Stimulated activated memory B cell treated with anti-CD40 and anti-IgM and Interleukin-4, amounts not matched to agents 10 μg/mL and 1 μg/mL and 100 μg/mL, for 72 hours (primary cell): ENCODE results near the gene FNBP1.

Experiments used
- ATAC-seq: fragments of 150-1000 bp; cut with Tn5 transposase; 2 replicates; pipeline ENCODE4 v1.10.0; 2021
- H3K27ac Mint-ChIP-seq: one replicate; pipeline ENCODE4 v1.8.0; 2022; ENCODE audit warnings: mild to moderate bottlenecking, mixed read lengths
- H3K27me3 Mint-ChIP-seq: one replicate; pipeline ENCODE4 v1.8.0; 2022; ENCODE audit warnings: mixed read lengths
- H3K36me3 Mint-ChIP-seq: one replicate; pipeline ENCODE4 v1.8.0; 2022; ENCODE audit warnings: mixed read lengths
- H3K4me1 Mint-ChIP-seq: one replicate; pipeline ENCODE4 v1.8.0; 2022; ENCODE audit warnings: mixed read lengths
- H3K4me3 Mint-ChIP-seq: one replicate; pipeline ENCODE4 v1.8.0; 2022; ENCODE audit warnings: mild to moderate bottlenecking, moderate library complexity, mixed read lengths
- H3K9me3 Mint-ChIP-seq: one replicate; pipeline ENCODE4 v1.8.0; 2022; ENCODE audit warnings: mixed read lengths

FNBP1 gene

GRCh38 chr9:129886226-129887174 is 156.5 kb downstream of the FNBP1 start:
- H3K4me3 Mint-ChIP-seq: peak overlapping the region; percentile 90
- H3K9me3 Mint-ChIP-seq: peaks cover 3% of the 10 kb centered on the region
- peaks cover 79% of the 10 kb centered on the region for H3K4me1 Mint-ChIP-seq
- ATAC-seq: no peak
- H3K27ac Mint-ChIP-seq: peak overlapping the region; percentile 97
- H3K27me3 Mint-ChIP-seq: no peaks in the 10 kb centered on the region
- H3K36me3 Mint-ChIP-seq: peaks cover 42% of the 10 kb centered on the region

DNA sequence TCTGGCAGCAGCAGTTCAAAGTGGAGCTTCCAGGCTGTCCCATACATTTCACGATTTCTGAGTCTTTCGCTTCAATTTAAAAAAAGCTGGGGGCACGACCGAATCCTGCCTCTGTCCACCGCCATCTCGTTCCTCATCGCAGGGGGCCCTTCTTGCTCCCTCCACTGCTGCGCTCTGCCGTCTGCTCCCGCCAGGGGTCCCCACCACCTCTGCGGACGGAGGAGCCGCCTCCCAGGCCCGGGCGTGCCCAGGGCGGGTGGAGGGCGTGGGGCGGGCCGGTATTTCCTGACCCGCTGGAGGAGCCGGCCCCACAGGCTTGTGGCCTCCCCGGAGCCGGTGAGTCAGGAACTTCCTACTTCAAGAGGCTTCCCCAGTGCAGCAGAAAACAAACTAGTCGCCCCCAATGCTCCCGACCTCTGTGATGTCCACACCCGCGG is 157.3 kb downstream of the FNBP1 start:
- Mint-ChIP-seq H3K9me3 (peaks cover 3% of the 10 kb centered on the region), H3K4me3 (peak overlapping the region; percentile 90), H3K27me3 (no peaks in the 10 kb centered on the region), H3K27ac (peak overlapping the region; percentile 97), H3K4me1 (peaks cover 71% of the 10 kb centered on the region), H3K36me3 (peaks cover 33% of the 10 kb centered on the region)
- peak; percentile 67 for ATAC-seq

DNA sequence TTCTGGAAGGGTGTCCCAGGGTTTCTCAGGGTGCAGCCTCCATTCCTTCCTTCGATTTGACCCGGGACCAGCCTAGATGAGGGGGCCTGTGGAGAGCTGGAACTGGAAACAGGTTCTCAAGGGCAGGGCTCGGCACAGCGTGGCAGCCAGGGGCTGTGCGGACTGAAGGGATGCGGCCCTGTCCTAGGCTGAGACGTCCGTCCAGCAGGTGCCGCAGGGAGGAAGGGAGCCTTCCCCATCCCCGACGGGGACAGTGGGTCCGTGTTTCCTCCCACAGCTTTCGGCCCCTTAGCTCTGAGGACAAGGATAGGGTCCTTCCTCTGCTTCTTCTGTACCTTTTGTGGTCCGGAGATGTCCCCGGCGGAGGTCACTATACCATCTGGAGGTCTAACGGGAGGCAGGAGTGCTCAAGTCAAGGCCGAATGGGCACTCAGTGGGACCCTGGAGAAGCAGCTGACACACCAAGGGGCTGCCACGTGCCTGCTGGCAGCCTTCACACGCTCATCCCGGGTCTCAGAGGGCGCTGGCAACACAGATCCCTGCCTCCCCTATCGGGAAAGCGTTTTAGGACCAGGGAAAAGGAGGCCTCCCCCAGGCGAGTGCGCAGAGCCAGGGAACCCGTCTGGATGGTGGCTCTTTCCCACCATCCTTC is 157.8 kb downstream of the FNBP1 start:
- Mint-ChIP-seq H3K9me3 (peaks cover 3% of the 10 kb centered on the region), H3K36me3 (peaks cover 28% of the 10 kb centered on the region), H3K27ac (peak overlapping the region; percentile 97), H3K4me1 (peaks cover 65% of the 10 kb centered on the region), H3K4me3 (peak overlapping the region; percentile 90), H3K27me3 (no peaks in the 10 kb centered on the region)
- ATAC-seq: no peak

DNA sequence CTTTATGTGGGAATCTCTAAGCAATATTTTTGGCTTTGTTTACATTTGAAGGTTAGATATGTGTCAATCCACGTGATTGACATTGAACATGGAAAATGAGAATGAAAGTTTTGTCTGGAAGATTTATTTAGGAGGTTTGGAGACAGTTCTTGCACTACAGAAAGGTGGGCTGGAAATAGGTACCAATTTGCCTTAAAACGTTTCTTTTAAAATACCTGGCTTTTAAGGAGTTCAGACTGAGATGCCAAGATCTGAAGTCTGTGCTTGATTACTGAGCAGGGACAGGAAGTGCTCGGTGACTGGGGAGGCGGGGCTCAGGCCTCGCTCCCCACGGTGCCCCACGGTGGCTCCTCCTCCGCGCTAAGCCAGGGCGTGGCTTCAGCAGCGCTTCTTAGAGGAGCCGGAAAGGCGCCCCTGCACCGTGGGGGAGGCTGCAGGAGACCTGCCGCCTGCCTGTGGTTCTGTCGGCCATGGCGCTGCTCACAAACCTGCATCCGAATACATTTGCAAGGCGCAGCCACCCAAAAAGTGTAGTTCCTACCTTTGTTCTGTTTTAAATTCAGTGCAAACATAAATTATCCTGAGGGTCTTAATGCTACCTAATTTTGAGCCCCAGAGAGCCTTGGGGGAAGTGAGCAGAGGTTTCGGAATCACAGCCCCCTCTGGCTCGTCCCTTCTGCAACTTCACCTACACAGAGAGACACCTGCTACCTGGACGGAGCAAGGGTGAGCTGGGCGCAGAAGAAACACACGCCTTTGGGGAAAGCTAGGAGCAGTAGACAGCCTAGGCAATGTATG is 158.6 kb downstream of the FNBP1 start:
- Mint-ChIP-seq H3K27ac (peak overlapping the region; percentile 97), H3K27me3 (no peaks in the 10 kb centered on the region), H3K4me1 (peaks cover 58% of the 10 kb centered on the region), H3K4me3 (peak overlapping the region; percentile 90), H3K9me3 (peaks cover under 1% of the 10 kb centered on the region), H3K36me3 (peaks cover 21% of the 10 kb centered on the region)
- peak; percentile 70 for ATAC-seq

- Mint-ChIP-seq H3K27me3 (no peaks in the 10 kb centered on the region), H3K9me3 (no peaks in the 10 kb centered on the region), H3K4me3 (no peak overlapping the region), H3K4me1 (peaks cover 37% of the 10 kb centered on the region), H3K27ac (no peak overlapping the region), H3K36me3 (peaks cover 15% of the 10 kb centered on the region)
- no peak for ATAC-seq
Measured at GRCh38 chr9:129881547-129882324, 161.3 kb downstream of the FNBP1 start.

GRCh38 chr9:129880654-129881546 is 162.1 kb downstream of the FNBP1 start:
- no peaks in the 10 kb centered on the region for H3K27me3 Mint-ChIP-seq
- peak overlapping the region; percentile 48 for H3K27ac Mint-ChIP-seq
- H3K36me3 Mint-ChIP-seq: peaks cover 15% of the 10 kb centered on the region
- no peak overlapping the region for H3K4me3 Mint-ChIP-seq
- H3K4me1 Mint-ChIP-seq: peaks cover 31% of the 10 kb centered on the region
- H3K9me3 Mint-ChIP-seq: no peaks in the 10 kb centered on the region
- no peak for ATAC-seq

DNA sequence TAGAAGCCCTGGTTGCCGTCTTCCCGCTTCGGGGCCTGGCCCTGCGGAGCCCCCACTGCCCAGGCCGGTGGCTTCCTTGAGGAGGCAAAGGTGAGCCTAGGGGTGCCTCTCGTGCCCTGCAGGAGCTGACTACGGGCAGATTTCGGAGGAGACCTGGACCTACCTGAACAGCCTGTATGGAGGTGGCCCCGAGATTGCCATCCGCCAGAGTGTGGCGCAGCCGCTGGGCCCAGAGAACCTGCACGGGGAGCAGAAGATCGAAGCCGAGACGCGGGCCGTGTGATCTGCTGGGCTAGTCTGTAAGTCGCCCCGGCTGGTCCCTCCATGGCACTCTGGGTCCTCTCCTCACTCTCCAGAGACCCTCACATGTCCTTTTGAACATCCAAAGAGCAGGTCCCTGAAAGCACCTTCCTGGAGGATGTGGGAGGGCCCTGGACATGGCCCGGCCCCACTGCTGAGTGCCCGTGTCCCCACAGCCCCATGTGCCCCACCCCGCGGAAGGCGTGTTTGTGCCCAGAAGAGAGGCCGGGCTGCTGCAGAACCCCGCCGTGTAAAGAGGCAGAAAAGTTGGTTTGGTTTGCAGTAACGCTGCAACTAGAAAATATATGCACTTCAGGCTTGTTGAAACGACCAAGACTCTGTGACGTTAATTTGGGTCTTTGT is 162.9 kb downstream of the FNBP1 start:
- H3K27ac Mint-ChIP-seq: peak overlapping the region; percentile 48
- H3K4me1 Mint-ChIP-seq: peaks cover 24% of the 10 kb centered on the region
- peaks cover 12% of the 10 kb centered on the region for H3K36me3 Mint-ChIP-seq
- ATAC-seq: no peak
- no peaks in the 10 kb centered on the region for H3K9me3 Mint-ChIP-seq
- H3K27me3 Mint-ChIP-seq: no peaks in the 10 kb centered on the region
- H3K4me3 Mint-ChIP-seq: no peak overlapping the region

DNA sequence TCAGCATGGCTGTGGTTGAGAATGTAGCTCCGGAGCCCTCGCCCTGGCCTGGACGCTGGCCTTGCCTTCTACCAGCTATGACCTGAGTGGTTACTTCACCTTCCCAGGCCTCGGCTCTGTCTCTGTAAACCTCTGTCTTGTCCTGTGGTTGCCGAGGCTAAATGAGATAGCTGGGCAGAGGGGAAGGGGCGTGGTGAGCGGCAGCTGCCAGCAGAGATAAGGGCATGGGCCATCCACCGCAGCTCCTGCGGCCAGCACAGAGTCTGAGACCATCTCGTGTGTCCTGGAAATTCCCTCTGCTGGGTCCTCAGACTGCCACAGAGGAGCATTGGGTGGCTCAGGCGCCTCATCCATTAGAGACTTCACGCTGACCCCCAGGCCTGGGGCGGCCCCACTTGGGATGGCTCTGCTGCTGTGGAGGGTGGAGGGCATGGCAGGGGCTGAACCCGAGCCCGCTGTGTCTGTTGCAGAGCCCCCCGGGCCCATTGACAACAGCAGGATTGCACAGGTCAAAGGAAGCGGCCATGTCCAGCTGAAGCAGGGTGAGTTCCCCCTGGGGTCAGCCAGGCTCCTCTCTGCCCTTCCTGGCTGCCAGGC is 163.8 kb downstream of the FNBP1 start:
- H3K27ac Mint-ChIP-seq: no peak overlapping the region
- H3K36me3 Mint-ChIP-seq: peaks cover 13% of the 10 kb centered on the region
- peaks cover 14% of the 10 kb centered on the region for H3K4me1 Mint-ChIP-seq
- no peak overlapping the region for H3K4me3 Mint-ChIP-seq
- H3K27me3 Mint-ChIP-seq: no peaks in the 10 kb centered on the region
- no peak for ATAC-seq
- H3K9me3 Mint-ChIP-seq: no peaks in the 10 kb centered on the region

DNA sequence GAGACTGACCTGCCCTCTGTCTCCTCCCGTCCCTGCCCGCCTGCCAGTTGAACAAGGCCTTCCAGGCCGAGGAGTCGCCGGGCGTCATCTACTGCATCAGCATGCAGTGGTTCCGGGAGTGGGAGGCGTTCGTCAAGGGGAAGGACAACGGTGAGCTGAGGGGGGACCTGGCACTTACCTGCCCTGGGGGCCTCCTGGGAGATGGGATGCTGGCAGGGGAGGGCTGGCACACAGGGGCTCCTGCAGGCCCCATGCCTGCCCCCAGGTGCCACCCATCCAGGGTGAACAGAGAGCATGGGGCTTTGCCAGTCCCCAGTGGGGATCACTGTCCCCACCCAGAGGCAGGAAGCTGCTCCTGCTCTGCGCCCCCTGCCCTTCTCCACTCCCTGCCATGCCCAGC is 164.7 kb downstream of the FNBP1 start:
- no peaks in the 10 kb centered on the region for H3K27me3 Mint-ChIP-seq
- H3K9me3 Mint-ChIP-seq: no peaks in the 10 kb centered on the region
- peaks cover 22% of the 10 kb centered on the region for H3K36me3 Mint-ChIP-seq
- H3K4me3 Mint-ChIP-seq: no peak overlapping the region
- no peak overlapping the region for H3K27ac Mint-ChIP-seq
- no peak for ATAC-seq
- peaks cover 9% of the 10 kb centered on the region for H3K4me1 Mint-ChIP-seq

GRCh38 chr9:129876815-129877214 is 166.2 kb downstream of the FNBP1 start:
- no peaks in the 10 kb centered on the region for H3K9me3 Mint-ChIP-seq
- H3K27me3 Mint-ChIP-seq: no peaks in the 10 kb centered on the region
- H3K4me1 Mint-ChIP-seq: peaks cover 12% of the 10 kb centered on the region
- no peak overlapping the region for H3K4me3 Mint-ChIP-seq
- ATAC-seq: peak; percentile 52
- H3K27ac Mint-ChIP-seq: peak overlapping the region; percentile 54
- peaks cover 23% of the 10 kb centered on the region for H3K36me3 Mint-ChIP-seq

DNA sequence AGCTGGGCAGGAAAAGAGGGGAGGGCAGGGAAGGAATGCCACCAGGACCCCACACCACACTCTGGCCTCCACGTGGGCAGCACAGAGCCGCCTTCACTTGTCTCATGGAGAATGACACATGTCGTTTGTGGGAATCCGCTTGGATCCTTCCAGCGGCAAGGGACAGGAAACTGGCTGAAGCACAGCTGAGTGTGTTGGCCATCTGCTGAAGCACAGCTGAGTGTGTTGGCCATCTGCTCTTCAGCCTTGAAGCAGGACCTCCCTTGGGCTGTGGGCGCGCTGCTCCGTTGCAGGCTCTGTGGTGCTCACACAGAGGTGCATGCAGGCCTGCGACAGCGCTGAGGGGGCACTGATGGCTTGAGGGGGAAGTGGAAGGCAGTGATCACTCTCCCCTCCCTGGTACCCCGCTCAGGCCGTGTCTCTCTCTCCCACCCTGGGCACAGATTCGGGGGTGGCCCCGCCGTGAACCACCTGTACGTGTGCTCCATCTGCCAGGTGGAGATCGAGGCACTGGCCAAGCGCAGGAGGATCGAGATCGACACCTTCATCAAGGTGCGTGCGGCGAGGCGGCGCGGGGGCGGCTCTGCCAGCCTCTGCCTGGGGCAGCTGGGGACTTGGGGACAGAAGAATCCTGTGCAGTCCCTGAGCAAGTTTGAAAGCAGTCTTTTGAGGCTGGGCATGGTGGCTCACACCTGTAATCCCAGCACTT is 167.1 kb downstream of the FNBP1 start:
- H3K9me3 Mint-ChIP-seq: no peaks in the 10 kb centered on the region
- peaks cover 31% of the 10 kb centered on the region for H3K36me3 Mint-ChIP-seq
- H3K4me1 Mint-ChIP-seq: peaks cover 22% of the 10 kb centered on the region
- no peak overlapping the region for H3K4me3 Mint-ChIP-seq
- ATAC-seq: no peak
- H3K27me3 Mint-ChIP-seq: no peaks in the 10 kb centered on the region
- no peak overlapping the region for H3K27ac Mint-ChIP-seq

DNA sequence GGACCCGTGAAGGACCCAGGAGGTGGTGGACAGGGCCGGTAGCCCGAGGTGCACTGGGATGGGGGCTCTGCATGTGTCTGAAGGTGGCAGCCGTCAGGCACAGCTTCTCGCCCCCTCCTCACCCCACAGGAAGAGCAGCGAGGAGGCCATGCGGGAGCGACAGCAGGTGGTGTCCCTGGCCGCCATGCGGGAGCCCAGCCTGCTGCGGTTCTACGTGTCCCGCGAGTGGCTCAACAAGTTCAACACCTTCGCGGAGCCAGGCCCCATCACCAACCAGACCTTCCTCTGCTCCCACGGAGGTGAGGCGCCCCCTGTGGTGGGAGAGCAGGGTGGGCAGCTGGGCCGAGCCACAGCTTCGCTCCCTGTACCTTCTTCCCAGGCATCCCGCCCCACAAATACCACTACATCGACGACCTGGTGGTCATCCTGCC is 167.8 kb downstream of the FNBP1 start:
- H3K4me1 Mint-ChIP-seq: peaks cover 23% of the 10 kb centered on the region
- H3K4me3 Mint-ChIP-seq: no peak overlapping the region
- peaks cover 34% of the 10 kb centered on the region for H3K36me3 Mint-ChIP-seq
- H3K27me3 Mint-ChIP-seq: no peaks in the 10 kb centered on the region
- no peaks in the 10 kb centered on the region for H3K9me3 Mint-ChIP-seq
- no peak for ATAC-seq
- H3K27ac Mint-ChIP-seq: no peak overlapping the region
